Measurements from ENCODE around the gene CHD8.

CHD8 gene

GRCh38 chr14:21346532-21347135 is 109.3 kb downstream of the CHD8 start:
- no peak for DNase-seq (ENCODE audit: low read depth)
- TF ChIP-seq, protein P1, sequence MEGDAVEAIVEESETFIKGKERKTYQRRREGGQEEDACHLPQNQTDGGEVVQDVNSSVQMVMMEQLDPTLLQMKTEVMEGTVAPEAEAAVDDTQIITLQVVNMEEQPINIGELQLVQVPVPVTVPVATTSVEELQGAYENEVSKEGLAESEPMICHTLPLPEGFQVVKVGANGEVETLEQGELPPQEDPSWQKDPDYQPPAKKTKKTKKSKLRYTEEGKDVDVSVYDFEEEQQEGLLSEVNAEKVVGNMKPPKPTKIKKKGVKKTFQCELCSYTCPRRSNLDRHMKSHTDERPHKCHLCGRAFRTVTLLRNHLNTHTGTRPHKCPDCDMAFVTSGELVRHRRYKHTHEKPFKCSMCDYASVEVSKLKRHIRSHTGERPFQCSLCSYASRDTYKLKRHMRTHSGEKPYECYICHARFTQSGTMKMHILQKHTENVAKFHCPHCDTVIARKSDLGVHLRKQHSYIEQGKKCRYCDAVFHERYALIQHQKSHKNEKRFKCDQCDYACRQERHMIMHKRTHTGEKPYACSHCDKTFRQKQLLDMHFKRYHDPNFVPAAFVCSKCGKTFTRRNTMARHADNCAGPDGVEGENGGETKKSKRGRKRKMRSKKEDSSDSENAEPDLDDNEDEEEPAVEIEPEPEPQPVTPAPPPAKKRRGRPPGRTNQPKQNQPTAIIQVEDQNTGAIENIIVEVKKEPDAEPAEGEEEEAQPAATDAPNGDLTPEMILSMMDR (IDR thresholded peaks at IDR 0.05; ENCODE audit: insufficient read depth, low read depth, low read length, missing control alignments), result no peak
- no peak overlapping the region for H3K4me3 ChIP-seq (ENCODE audit: low read length)

- TF ChIP-seq, protein P1 (IDR thresholded peaks at IDR 0.05; ENCODE audit: insufficient read depth, low read depth, low read length, missing control alignments), result no peak
- no peak for DNase-seq (ENCODE audit: low read depth)
- no peak overlapping the region for H3K4me3 ChIP-seq (ENCODE audit: low read length)
Measured at GRCh38 chr14:21343035-21343794, 112.7 kb downstream of the CHD8 start.
